ENCODE results near the gene CDH19. TPM values are rescaled to one million over a fixed set of nuclear protein-coding genes. Genes with fewer than 3 reads are reported as not detected.

The CDH19 gene
- polyA plus RNA-seq, 1 donor (not counting 4 experiments of a cell fraction or from before 2014, with no cell fraction given): not detected

DNA sequence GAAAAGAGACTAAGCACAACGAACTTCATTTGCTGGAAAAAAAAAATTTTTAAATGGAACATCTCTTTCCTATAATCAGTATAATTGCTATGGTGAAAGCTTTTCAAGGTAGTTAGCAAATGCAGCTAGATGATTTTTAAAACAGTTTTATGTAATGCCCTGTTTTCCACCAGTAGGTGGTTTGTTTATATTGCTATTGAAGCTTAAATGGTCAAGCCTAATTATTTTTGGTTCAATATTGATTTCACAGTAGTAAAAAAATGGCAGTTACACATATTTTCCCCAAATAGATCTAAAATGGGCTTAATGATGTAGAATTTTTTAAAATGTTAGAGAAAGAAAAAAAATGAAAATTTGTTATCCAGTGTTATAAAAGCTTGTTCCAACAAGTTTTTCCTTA, 70.2 kb downstream of the CDH19 start:
- dilution Hi-C loops (cut with MboI; ENCODE audit: extremely low pct_ligation_motif_present, low sequenced_read_pairs): no loop called here
- Histone ChIP-seq H3K79me2 (ENCODE audit: control insufficient read depth, insufficient read depth, low read length) (no peaks in the 10 kb centered on the region), H3K9me1 (ENCODE audit: control insufficient read depth, extremely low read depth, insufficient read depth, low read length) (no peaks in the 10 kb centered on the region), H4K20me1 (ENCODE audit: control insufficient read depth, extremely low read depth, insufficient read depth, low read length) (no peaks in the 10 kb centered on the region), H3K27ac (ENCODE audit: control insufficient read depth, insufficient read depth, low read length) (no peak overlapping the region), H3K9me3 (ENCODE audit: control insufficient read depth, low read depth, low read length) (no peaks in the 10 kb centered on the region), H3K4me1 (ENCODE audit: control insufficient read depth, extremely low read depth, insufficient read depth, low read length) (no peaks in the 10 kb centered on the region), H2AFZ (ENCODE audit: control insufficient read depth, low read length) (no peak overlapping the region), H3K27me3 (ENCODE audit: control insufficient read depth, extremely low read depth, insufficient read depth, low read length) (no peaks in the 10 kb centered on the region), H3K36me3 (ENCODE audit: control insufficient read depth in 2 of 2, extremely low read depth in 1 of 2, insufficient read depth in 2 of 2, low read length in 2 of 2) (no peaks in the 10 kb centered on the region), H3K4me2 (ENCODE audit: control insufficient read depth, extremely low read depth, insufficient read depth, low read depth, low read length) (no peak overlapping the region), H3K9ac (ENCODE audit: control insufficient read depth, extremely low read depth, insufficient read depth, low read length) (no peak overlapping the region), H3K4me3 (ENCODE audit: control insufficient read depth in 2 of 3, extremely low read depth in 1 of 3, insufficient read depth in 2 of 3, low read depth in 1 of 3, low read length in 3 of 3) (no peak overlapping the region)
- DNase-seq (ENCODE audit: low read depth, low spot score) (no peak), FAIRE-seq (no peak)
- TF ChIP-seq EZH2 (IDR thresholded peaks at IDR 0.05; ENCODE audit: low read length): no peak
- TF ChIP-seq, protein P1, sequence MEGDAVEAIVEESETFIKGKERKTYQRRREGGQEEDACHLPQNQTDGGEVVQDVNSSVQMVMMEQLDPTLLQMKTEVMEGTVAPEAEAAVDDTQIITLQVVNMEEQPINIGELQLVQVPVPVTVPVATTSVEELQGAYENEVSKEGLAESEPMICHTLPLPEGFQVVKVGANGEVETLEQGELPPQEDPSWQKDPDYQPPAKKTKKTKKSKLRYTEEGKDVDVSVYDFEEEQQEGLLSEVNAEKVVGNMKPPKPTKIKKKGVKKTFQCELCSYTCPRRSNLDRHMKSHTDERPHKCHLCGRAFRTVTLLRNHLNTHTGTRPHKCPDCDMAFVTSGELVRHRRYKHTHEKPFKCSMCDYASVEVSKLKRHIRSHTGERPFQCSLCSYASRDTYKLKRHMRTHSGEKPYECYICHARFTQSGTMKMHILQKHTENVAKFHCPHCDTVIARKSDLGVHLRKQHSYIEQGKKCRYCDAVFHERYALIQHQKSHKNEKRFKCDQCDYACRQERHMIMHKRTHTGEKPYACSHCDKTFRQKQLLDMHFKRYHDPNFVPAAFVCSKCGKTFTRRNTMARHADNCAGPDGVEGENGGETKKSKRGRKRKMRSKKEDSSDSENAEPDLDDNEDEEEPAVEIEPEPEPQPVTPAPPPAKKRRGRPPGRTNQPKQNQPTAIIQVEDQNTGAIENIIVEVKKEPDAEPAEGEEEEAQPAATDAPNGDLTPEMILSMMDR (optimal IDR thresholded peaks at IDR 0.05 in 1 of 3, IDR thresholded peaks at IDR 0.05 in 1 of 3, conservative IDR thresholded peaks at IDR 0.05 in 1 of 3; ENCODE audit: extremely low read depth in 1 of 3, insufficient read depth in 2 of 3, low read length in 3 of 3): no peak

DNA sequence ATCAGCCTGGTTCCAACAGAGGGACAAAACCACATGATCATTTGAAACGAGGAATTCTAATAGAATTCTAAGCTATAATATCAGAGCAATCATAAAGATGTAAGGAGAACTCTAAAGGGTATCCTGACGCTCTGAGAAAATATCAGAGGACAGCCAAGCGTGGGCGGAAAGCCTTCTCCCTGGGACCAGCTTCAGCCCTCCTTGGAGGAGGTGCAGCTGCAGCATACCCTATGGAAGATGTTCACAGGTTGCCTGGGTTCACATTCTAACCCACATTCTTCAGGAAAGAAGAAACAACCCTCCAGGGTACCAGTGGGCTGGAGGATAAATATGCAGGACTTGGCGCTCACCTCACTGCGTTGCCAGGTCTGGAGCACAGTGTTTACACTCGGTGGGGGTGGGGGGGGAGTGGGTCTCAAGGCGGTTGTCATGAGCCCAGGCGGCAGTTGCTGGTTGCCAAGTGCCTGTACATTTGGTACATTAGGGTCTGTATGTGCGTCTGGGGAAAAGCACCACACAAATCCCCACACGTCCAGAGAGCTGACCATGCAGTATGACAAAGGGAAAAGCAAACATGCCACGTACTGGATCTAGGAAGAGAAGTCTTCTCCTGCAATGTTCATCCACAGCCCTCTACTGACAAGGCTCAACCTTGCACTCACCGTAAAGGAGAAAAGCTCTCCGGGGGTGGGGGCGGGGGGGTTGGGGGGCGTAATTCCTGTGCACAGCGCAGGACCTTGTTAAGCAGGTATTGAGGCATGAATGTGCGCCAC, 80.5 kb downstream of the CDH19 start:
- dilution Hi-C loops (cut with MboI; ENCODE audit: extremely low pct_ligation_motif_present, low sequenced_read_pairs): no loop called here
- Histone ChIP-seq H3K4me1 (ENCODE audit: control insufficient read depth, extremely low read depth, insufficient read depth, low read length) (no peaks in the 10 kb centered on the region), H3K9me3 (ENCODE audit: control insufficient read depth, low read depth, low read length) (no peaks in the 10 kb centered on the region), H3K4me2 (ENCODE audit: control insufficient read depth, extremely low read depth, insufficient read depth, low read depth, low read length) (no peak overlapping the region), H3K4me3 (ENCODE audit: control insufficient read depth in 2 of 3, extremely low read depth in 1 of 3, insufficient read depth in 2 of 3, low read depth in 1 of 3, low read length in 3 of 3) (no peak overlapping the region), H3K36me3 (ENCODE audit: control insufficient read depth in 2 of 2, extremely low read depth in 1 of 2, insufficient read depth in 2 of 2, low read length in 2 of 2) (no peaks in the 10 kb centered on the region), H3K79me2 (ENCODE audit: control insufficient read depth, insufficient read depth, low read length) (no peaks in the 10 kb centered on the region), H4K20me1 (ENCODE audit: control insufficient read depth, extremely low read depth, insufficient read depth, low read length) (no peaks in the 10 kb centered on the region), H3K9ac (ENCODE audit: control insufficient read depth, extremely low read depth, insufficient read depth, low read length) (no peak overlapping the region), H3K27ac (ENCODE audit: control insufficient read depth, insufficient read depth, low read length) (no peak overlapping the region), H3K27me3 (ENCODE audit: control insufficient read depth, extremely low read depth, insufficient read depth, low read length) (no peaks in the 10 kb centered on the region), H2AFZ (ENCODE audit: control insufficient read depth, low read length) (no peak overlapping the region), H3K9me1 (ENCODE audit: control insufficient read depth, extremely low read depth, insufficient read depth, low read length) (no peaks in the 10 kb centered on the region)
- DNase-seq (ENCODE audit: low read depth, low spot score) (no peak), FAIRE-seq (no peak)
- no peak for TF ChIP-seq EZH2 (IDR thresholded peaks at IDR 0.05; ENCODE audit: low read length)
- TF ChIP-seq, protein P1 (optimal IDR thresholded peaks at IDR 0.05 in 1 of 3, IDR thresholded peaks at IDR 0.05 in 1 of 3, conservative IDR thresholded peaks at IDR 0.05 in 1 of 3; ENCODE audit: extremely low read depth in 1 of 3, insufficient read depth in 2 of 3, low read length in 3 of 3): no peak

All from keratinocyte (primary cell).